ENCODE measurements around the gene IRF5.
A peak's percentile ranks its signal among the peaks of the same experiment; 100 is the strongest.

The IRF5 gene

GRCh38 chr7:128902761-128903585 is 34.8 kb upstream of the IRF5 start:
- Histone ChIP-seq H3K9me3 (ENCODE audit: insufficient read depth, low read length) (peaks cover 16% of the 10 kb centered on the region), H3K27me3 (ENCODE audit: insufficient read depth, insufficient read length) (no peaks in the 10 kb centered on the region), H3K9ac (ENCODE audit: insufficient read length, low read depth) (no peak overlapping the region), H3K36me3 (ENCODE audit: insufficient read depth, insufficient read length, low read length) (peaks cover 27% of the 10 kb centered on the region), H3K4me3 (ENCODE audit: insufficient read length, low read depth) (no peak overlapping the region), H3K4me1 (ENCODE audit: insufficient read depth, insufficient read length) (peaks cover 6% of the 10 kb centered on the region)
- no peak for DNase-seq (ENCODE audit: low read depth, low spot score)
- TF ChIP-seq ZNF274 (IDR thresholded peaks at IDR 0.05; ENCODE audit: low read depth, low read length) (no peak), YY1 (IDR thresholded peaks at IDR 0.05; ENCODE audit: insufficient read depth, insufficient read length) (no peak), SUZ12 (IDR thresholded peaks at IDR 0.05; ENCODE audit: extremely low read depth, insufficient read depth, insufficient read length) (no peak)

GRCh38 chr7:128903621-128904361 is 33.9 kb upstream of the IRF5 start:
- Histone ChIP-seq H3K4me3 (ENCODE audit: insufficient read length, low read depth) (no peak overlapping the region), H3K27me3 (ENCODE audit: insufficient read depth, insufficient read length) (no peaks in the 10 kb centered on the region), H3K36me3 (ENCODE audit: insufficient read depth, insufficient read length, low read length) (peaks cover 27% of the 10 kb centered on the region), H3K9me3 (ENCODE audit: insufficient read depth, low read length) (peaks cover 16% of the 10 kb centered on the region), H3K4me1 (ENCODE audit: insufficient read depth, insufficient read length) (peaks cover 6% of the 10 kb centered on the region), H3K9ac (ENCODE audit: insufficient read length, low read depth) (peak overlapping the region; percentile 42)
- DNase-seq (ENCODE audit: low read depth, low spot score) = no peak
- TF ChIP-seq ZNF274 (IDR thresholded peaks at IDR 0.05; ENCODE audit: low read depth, low read length) (no peak), YY1 (IDR thresholded peaks at IDR 0.05; ENCODE audit: insufficient read depth, insufficient read length) (no peak), SUZ12 (IDR thresholded peaks at IDR 0.05; ENCODE audit: extremely low read depth, insufficient read depth, insufficient read length) (no peak)

GRCh38 chr7:128904381-128905197 is 33.1 kb upstream of the IRF5 start:
- DNase-seq (ENCODE audit: low read depth, low spot score) = peak; percentile 48
- TF ChIP-seq YY1 (IDR thresholded peaks at IDR 0.05; ENCODE audit: insufficient read depth, insufficient read length) (no peak), SUZ12 (IDR thresholded peaks at IDR 0.05; ENCODE audit: extremely low read depth, insufficient read depth, insufficient read length) (no peak), ZNF274 (IDR thresholded peaks at IDR 0.05; ENCODE audit: low read depth, low read length) (no peak)
- H3K4me3 ChIP-seq (ENCODE audit: insufficient read length, low read depth) = no peak overlapping the region

GRCh38 chr7:128906001-128906765 is 31.5 kb upstream of the IRF5 start:
- no peak for DNase-seq (ENCODE audit: low read depth, low spot score)
- TF ChIP-seq ZNF274 (IDR thresholded peaks at IDR 0.05; ENCODE audit: low read depth, low read length) (no peak), YY1 (IDR thresholded peaks at IDR 0.05; ENCODE audit: insufficient read depth, insufficient read length) (no peak), SUZ12 (IDR thresholded peaks at IDR 0.05; ENCODE audit: extremely low read depth, insufficient read depth, insufficient read length) (no peak)
- peaks cover 27% of the 10 kb centered on the region for H3K36me3 ChIP-seq (ENCODE audit: insufficient read depth, insufficient read length, low read length)
- H3K4me1 ChIP-seq (ENCODE audit: insufficient read depth, insufficient read length) = peaks cover 6% of the 10 kb centered on the region
- H3K4me3 ChIP-seq (ENCODE audit: insufficient read length, low read depth) = no peak overlapping the region
- no peaks in the 10 kb centered on the region for H3K27me3 ChIP-seq (ENCODE audit: insufficient read depth, insufficient read length)
- H3K9me3 ChIP-seq (ENCODE audit: insufficient read depth, low read length) = no peaks in the 10 kb centered on the region
- H3K9ac ChIP-seq (ENCODE audit: insufficient read length, low read depth) = no peak overlapping the region

More at GRCh38 chr7:128904381-128905197, 33.1 kb upstream of the IRF5 start:
- peaks cover 27% of the 10 kb centered on the region for H3K36me3 ChIP-seq (ENCODE audit: insufficient read depth, insufficient read length, low read length)
- H3K27me3 ChIP-seq (ENCODE audit: insufficient read depth, insufficient read length) = no peaks in the 10 kb centered on the region
- peaks cover 6% of the 10 kb centered on the region for H3K4me1 ChIP-seq (ENCODE audit: insufficient read depth, insufficient read length)
- peak overlapping the region; percentile 42 for H3K9ac ChIP-seq (ENCODE audit: insufficient read length, low read depth)
- H3K9me3 ChIP-seq (ENCODE audit: insufficient read depth, low read length) = peaks cover 10% of the 10 kb centered on the region

GRCh38 chr7:128906766-128907559 is 30.8 kb upstream of the IRF5 start:
- Histone ChIP-seq H3K4me3 (ENCODE audit: insufficient read length, low read depth) (no peak overlapping the region), H3K9ac (ENCODE audit: insufficient read length, low read depth) (no peak overlapping the region), H3K4me1 (ENCODE audit: insufficient read depth, insufficient read length) (peaks cover 10% of the 10 kb centered on the region), H3K27me3 (ENCODE audit: insufficient read depth, insufficient read length) (no peaks in the 10 kb centered on the region), H3K9me3 (ENCODE audit: insufficient read depth, low read length) (no peaks in the 10 kb centered on the region), H3K36me3 (ENCODE audit: insufficient read depth, insufficient read length, low read length) (peaks cover 23% of the 10 kb centered on the region)
- TF ChIP-seq ZNF274 (IDR thresholded peaks at IDR 0.05; ENCODE audit: low read depth, low read length) = no peak
- no peak for DNase-seq (ENCODE audit: low read depth, low spot score)

All from NT2/D1 (cell line).